Caco-2 (cell line): ENCODE data around the gene SH2D4B. TPM values are rescaled to one million over a fixed set of nuclear protein-coding genes. Genes with fewer than 3 reads are reported as not detected.

Experiments
- BruUV-seq: library from RNA; stranded (reverse); fragments of 400-500 nt; replicated peaks from 2 replicates; lab custom pipeline; 2021; lab: Mats Ljungman, UMichigan
- CTCF ChIA-PET: fragments of 300-600 bp; sonication (Branson Sonifier 250); formaldehyde crosslinking; loops from one replicate; lab custom pipeline; 2022; ENCODE audit warnings: antibody characterized with exemption; lab: Charles Lee
- POLR2A ChIA-PET: fragments of 300-600 bp; sonication (Branson Sonifier 250); formaldehyde crosslinking; loops from one replicate; lab custom pipeline; 2022; ENCODE audit warnings: antibody characterized with exemption; lab: Charles Lee
- DNase-seq, 2 experiments: peaks; one replicate each; pipeline versions ENCODE4 v3.0.0 to v3.0.0-alpha.2; 2020 to 2022
- H3K27me3 ChIP-seq: replicated peaks from 2 replicates; pipeline ENCODE4 v1.6.0; 2011; ENCODE audit warnings: low read length; ENCODE audit not compliant: control insufficient read depth, insufficient read depth
- H3K36me3 ChIP-seq: 2 replicates; pipeline ENCODE4 v1.5.1; 2011; ENCODE audit warnings: low read length; ENCODE audit not compliant: control insufficient read depth, insufficient read depth
- H3K4me1 ChIP-seq: fragments of 250-450 bp; sonication (Bioruptor Pico); 2 replicates; pipeline ENCODE4 v1.5.1; 2020; ENCODE audit warnings: mild to moderate bottlenecking
- H3K4me3 ChIP-seq: 2 replicates; pipeline ENCODE4 v1.5.1; 2011; ENCODE audit warnings: low read depth, mild to moderate bottlenecking, control low read depth, low read length
- H3K9me3 ChIP-seq: fragments of 250-450 bp; sonication (Bioruptor Pico); 2 replicates; pipeline ENCODE4 v1.5.1; 2020; ENCODE audit warnings: mild to moderate bottlenecking, moderate library complexity
- H3K27ac Mint-ChIP-seq: one replicate; pipeline ENCODE4 v1.8.0; 2022; ENCODE audit warnings: mixed read lengths; ENCODE audit not compliant: unreplicated experiment
- H3K27me3 Mint-ChIP-seq: one replicate; pipeline ENCODE4 v1.8.0; 2022; ENCODE audit warnings: mixed read lengths; ENCODE audit not compliant: insufficient read depth, unreplicated experiment
- H3K36me3 Mint-ChIP-seq: one replicate; pipeline ENCODE4 v1.8.0; 2022; ENCODE audit warnings: mild to moderate bottlenecking, mixed read lengths; ENCODE audit not compliant: insufficient read depth, unreplicated experiment
- H3K4me1 Mint-ChIP-seq: one replicate; pipeline ENCODE4 v1.8.0; 2022; ENCODE audit warnings: low read depth, mixed read lengths; ENCODE audit not compliant: unreplicated experiment
- H3K4me3 Mint-ChIP-seq: one replicate; pipeline ENCODE4 v1.8.0; 2022; ENCODE audit warnings: mild to moderate bottlenecking, moderate library complexity, mixed read lengths; ENCODE audit not compliant: unreplicated experiment
- H3K9me3 Mint-ChIP-seq: one replicate; pipeline ENCODE4 v1.8.0; 2022; ENCODE audit warnings: mixed read lengths; ENCODE audit not compliant: unreplicated experiment
- intact Hi-C: fragments of 100-400 bp; cut with micrococcal nuclease; formaldehyde crosslinking; loops from one replicate; pipeline ENCODE4 v1.10.0; 2022; ENCODE audit not compliant: unreplicated experiment
- total RNA-seq: library from RNA; stranded (reverse); gene quantifications from 2 replicates; pipeline ENCODE4 v1.2.3, GENCODE V29; 2022
- TF ChIP-seq, protein P1 (sequence below), 2 experiments: fragments of 200-600 bp in 1 of 2; IDR thresholded peaks; 1 replicate in 1 of 2; 2 replicates in 1 of 2; pipeline versions ENCODE4 v1.5.1 to v1.8.0; 2011 to 2022; ENCODE audit warnings: antibody characterized with exemption in 1 of 2, control low read depth in 1 of 2, inconsistent platforms in 1 of 2, low read depth in 1 of 2, low read length in 1 of 2, mild to moderate bottlenecking in 1 of 2, moderate library complexity in 1 of 2; ENCODE audit not compliant: insufficient read depth in 1 of 2, severe bottlenecking in 1 of 2, unreplicated experiment in 1 of 2

The SH2D4B gene
- total RNA-seq, 1 experiment from 2014 or later: 0.23 TPM

DNA sequence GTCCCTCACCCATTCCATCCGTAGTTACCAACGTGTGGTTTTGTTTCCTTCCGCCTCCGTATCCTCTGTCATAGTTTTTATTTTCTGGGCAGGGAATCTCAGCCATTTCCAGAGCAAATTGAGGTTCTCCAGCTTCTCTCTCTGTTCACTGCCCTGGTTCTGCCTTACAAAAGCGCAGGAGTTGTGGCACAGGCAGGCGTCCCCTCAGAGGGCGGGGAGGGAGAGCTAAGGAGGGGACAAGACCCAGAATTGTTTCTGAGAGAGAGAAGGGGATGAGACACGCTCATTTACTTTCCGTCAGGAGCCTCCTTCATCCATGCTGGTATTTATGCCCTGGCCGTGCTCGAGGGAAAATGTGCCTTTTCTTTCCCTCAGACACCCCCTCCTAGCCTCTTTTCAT lies 71.0 kb downstream of the SH2D4B start:
- Mint-ChIP-seq H3K9me3 (no peaks in the 10 kb centered on the region), H3K36me3 (no peaks in the 10 kb centered on the region), H3K27me3 (peaks cover 3% of the 10 kb centered on the region), H3K4me1 (no peaks in the 10 kb centered on the region), H3K27ac (no peak overlapping the region), H3K4me3 (no peak overlapping the region)
- CTCF ChIA-PET: interaction anchor here (0.7 kb wide), 1 partner anchor 201 kb away, joined by 3 read pairs; no protein-coding TSS in a partner anchor
- POLR2A ChIA-PET: no interaction called here
- Histone ChIP-seq H3K4me3 (no peak overlapping the region), H3K4me1 (no peaks in the 10 kb centered on the region), H3K36me3 (no peaks in the 10 kb centered on the region), H3K27me3 (no peaks in the 10 kb centered on the region), H3K9me3 (no peaks in the 10 kb centered on the region)
- TF ChIP-seq, protein P1, sequence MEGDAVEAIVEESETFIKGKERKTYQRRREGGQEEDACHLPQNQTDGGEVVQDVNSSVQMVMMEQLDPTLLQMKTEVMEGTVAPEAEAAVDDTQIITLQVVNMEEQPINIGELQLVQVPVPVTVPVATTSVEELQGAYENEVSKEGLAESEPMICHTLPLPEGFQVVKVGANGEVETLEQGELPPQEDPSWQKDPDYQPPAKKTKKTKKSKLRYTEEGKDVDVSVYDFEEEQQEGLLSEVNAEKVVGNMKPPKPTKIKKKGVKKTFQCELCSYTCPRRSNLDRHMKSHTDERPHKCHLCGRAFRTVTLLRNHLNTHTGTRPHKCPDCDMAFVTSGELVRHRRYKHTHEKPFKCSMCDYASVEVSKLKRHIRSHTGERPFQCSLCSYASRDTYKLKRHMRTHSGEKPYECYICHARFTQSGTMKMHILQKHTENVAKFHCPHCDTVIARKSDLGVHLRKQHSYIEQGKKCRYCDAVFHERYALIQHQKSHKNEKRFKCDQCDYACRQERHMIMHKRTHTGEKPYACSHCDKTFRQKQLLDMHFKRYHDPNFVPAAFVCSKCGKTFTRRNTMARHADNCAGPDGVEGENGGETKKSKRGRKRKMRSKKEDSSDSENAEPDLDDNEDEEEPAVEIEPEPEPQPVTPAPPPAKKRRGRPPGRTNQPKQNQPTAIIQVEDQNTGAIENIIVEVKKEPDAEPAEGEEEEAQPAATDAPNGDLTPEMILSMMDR (IDR thresholded peaks at IDR 0.05; ENCODE audit: insufficient read depth in 1 of 2, low read depth in 1 of 2, low read length in 1 of 2, severe bottlenecking in 1 of 2, unreplicated experiment in 1 of 2): no peak
- BruUV-seq: no TSS peak
- DNase-seq: no peak
- intact Hi-C loops: no loop called here

DNA sequence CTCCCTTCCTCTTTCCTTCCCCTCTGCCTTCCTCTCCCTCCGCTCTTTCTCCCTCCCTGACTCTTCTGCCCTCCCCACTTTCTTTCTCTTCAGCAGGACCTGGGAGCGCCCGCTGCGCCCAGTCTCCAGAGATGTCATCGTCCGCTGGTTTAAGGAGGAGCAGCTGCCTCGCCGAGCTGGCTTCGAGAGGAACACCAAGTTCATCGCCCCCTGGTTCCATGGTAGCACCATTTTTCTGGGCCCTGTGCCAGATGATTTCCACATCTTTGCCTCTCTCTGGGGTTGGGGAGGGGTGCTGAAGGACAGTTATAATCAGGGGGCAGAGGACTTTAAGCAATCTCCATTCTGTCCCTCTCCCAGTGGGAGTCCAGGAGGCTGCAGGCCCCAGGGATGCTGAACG lies 71.6 kb downstream of the SH2D4B start:
- no peaks in the 10 kb centered on the region for H3K4me1 ChIP-seq
- no peaks in the 10 kb centered on the region for H3K27me3 ChIP-seq
- intact Hi-C loops: no loop called here
- no TSS peak for BruUV-seq
- H3K36me3 Mint-ChIP-seq: no peaks in the 10 kb centered on the region
- H3K27ac Mint-ChIP-seq: no peak overlapping the region
- no peaks in the 10 kb centered on the region for H3K36me3 ChIP-seq
- no peaks in the 10 kb centered on the region for H3K4me1 Mint-ChIP-seq
- H3K4me3 Mint-ChIP-seq: no peak overlapping the region
- no peak overlapping the region for H3K4me3 ChIP-seq
- peaks cover 3% of the 10 kb centered on the region for H3K27me3 Mint-ChIP-seq
- H3K9me3 ChIP-seq: no peaks in the 10 kb centered on the region
- CTCF ChIA-PET: no interaction called here
- no peak for DNase-seq
- POLR2A ChIA-PET: no interaction called here
- TF ChIP-seq, protein P1 (IDR thresholded peaks at IDR 0.05; ENCODE audit: insufficient read depth in 1 of 2, low read depth in 1 of 2, low read length in 1 of 2, severe bottlenecking in 1 of 2, unreplicated experiment in 1 of 2): no peak
- H3K9me3 Mint-ChIP-seq: no peaks in the 10 kb centered on the region

DNA sequence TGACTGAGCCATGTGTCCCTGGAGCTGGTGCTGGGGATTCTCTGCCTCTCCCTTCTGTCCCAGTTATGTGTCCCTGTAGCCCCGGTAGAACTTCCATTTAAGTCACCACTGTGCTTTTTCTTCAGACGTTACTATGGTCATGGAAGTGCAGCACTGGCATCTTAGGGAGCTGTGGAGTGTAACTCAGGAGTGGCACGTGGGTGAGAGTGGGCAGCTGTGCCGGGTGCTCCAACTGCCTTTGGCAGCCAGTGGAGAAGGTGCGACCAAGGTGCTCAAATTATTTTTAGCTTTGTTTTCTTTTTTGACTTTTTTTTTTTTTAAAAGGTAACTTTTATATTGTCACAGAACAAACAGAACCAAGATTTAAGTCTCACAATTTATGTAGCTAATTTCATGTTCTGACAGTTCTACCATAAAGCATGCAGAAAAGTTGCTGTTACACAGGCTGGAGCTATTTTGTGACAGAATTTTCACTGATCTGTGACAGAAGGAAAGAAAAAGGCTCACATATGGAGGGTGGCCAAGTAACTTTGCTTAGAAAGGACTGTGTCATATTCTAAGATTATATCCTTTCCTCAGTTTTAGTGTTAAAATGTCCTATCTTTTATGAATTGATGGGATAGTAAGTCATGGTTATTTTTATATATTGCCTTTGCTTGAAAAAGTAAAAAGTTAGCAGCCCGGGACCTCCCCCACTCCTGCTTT lies 73.9 kb downstream of the SH2D4B start:
- ChIA-PET CTCF (no interaction called here), POLR2A (no interaction called here)
- no peak overlapping the region for H3K4me3 ChIP-seq
- Mint-ChIP-seq H3K4me1 (no peaks in the 10 kb centered on the region), H3K4me3 (no peak overlapping the region), H3K36me3 (no peaks in the 10 kb centered on the region), H3K27me3 (peaks cover 3% of the 10 kb centered on the region), H3K9me3 (no peaks in the 10 kb centered on the region), H3K27ac (no peak overlapping the region)
- H3K36me3 ChIP-seq: no peaks in the 10 kb centered on the region
- intact Hi-C loops: no loop called here
- H3K9me3 ChIP-seq: no peaks in the 10 kb centered on the region
- DNase-seq: no peak
- no peaks in the 10 kb centered on the region for H3K27me3 ChIP-seq
- no peaks in the 10 kb centered on the region for H3K4me1 ChIP-seq
- no TSS peak for BruUV-seq
- TF ChIP-seq, protein P1 (IDR thresholded peaks at IDR 0.05; ENCODE audit: insufficient read depth in 1 of 2, low read depth in 1 of 2, low read length in 1 of 2, severe bottlenecking in 1 of 2, unreplicated experiment in 1 of 2): no peak
